Kidney (tissue), 14 donors: Measurements from ENCODE around the gene SBNO1. TPM values are rescaled to one million over a fixed set of nuclear protein-coding genes. Genes with fewer than 3 reads are reported as not detected.
"Not testable (repeated sequence)": the region's sequence is repeated elsewhere in the genome, so short reads cannot be mapped to it uniquely, and the experiment has no call there.

ENCODE experiments used
- DNase-seq, 5 donors: peaks; one replicate each; pipeline ENCODE4 v3.0.0-alpha.2; 2013 to 2020
- FAIRE-seq: peaks from 2 replicates; lab custom pipeline; 2012; peaks lifted over from hg19 to GRCh38; lab: Jason Lieb, UNC
- H3K27ac ChIP-seq, 2 donors: one replicate each; pipeline ENCODE4 v1.7.0; 2013; ENCODE audit warnings: low read depth in 2 of 2, low read length in 2 of 2, inconsistent platforms in 1 of 2
- H3K27me3 ChIP-seq: one replicate; pipeline ENCODE4 v1.7.1; 2013; ENCODE audit warnings: low read length, inconsistent platforms; ENCODE audit not compliant: control insufficient read depth, insufficient read depth
- H3K36me3 ChIP-seq, 3 donors: one replicate each; pipeline versions ENCODE4 v1.7.0 to v1.7.1; 2013; ENCODE audit warnings: low read length in 3 of 3, control low read depth in 1 of 3, inconsistent platforms in 1 of 3; ENCODE audit not compliant: insufficient read depth in 3 of 3, control insufficient read depth in 2 of 3
- H3K4me1 ChIP-seq, 3 donors: one replicate each; pipeline versions ENCODE4 v1.7.0 to v1.7.1; 2013; ENCODE audit warnings: low read length in 3 of 3, inconsistent platforms in 1 of 3, low read depth in 1 of 3; ENCODE audit not compliant: control insufficient read depth in 2 of 3, insufficient read depth in 2 of 3
- H3K4me3 ChIP-seq, 3 donors: one replicate each; pipeline versions ENCODE4 v1.7.0 to v1.8.1; 2013; ENCODE audit warnings: low read length in 3 of 3, control low read depth in 1 of 3, inconsistent platforms in 1 of 3
- H3K9ac ChIP-seq, 3 donors: one replicate each; pipeline versions ENCODE4 v1.7.0 to v1.7.1; 2013; ENCODE audit warnings: low read length in 3 of 3, control low read depth in 1 of 3, inconsistent platforms in 1 of 3
- H3K9me3 ChIP-seq, 3 donors: one replicate each; pipeline versions ENCODE4 v1.7.0 to v1.7.1; 2013; ENCODE audit warnings: low read length in 3 of 3, control low read depth in 1 of 3, inconsistent platforms in 1 of 3; ENCODE audit not compliant: control insufficient read depth in 2 of 3, insufficient read depth in 1 of 3
- CTCF ChIP-seq: IDR thresholded peaks from 3 replicates; pipeline ENCODE4 v1.5.1; 2012; ENCODE audit warnings: mild to moderate bottlenecking, moderate library complexity, borderline replicate concordance; ENCODE audit not compliant: insufficient read depth; ENCODE audit errors: extremely low read depth
- intact Hi-C: fragments of 100-400 bp; cut with DNase I; formaldehyde crosslinking; loops from one replicate; pipeline ENCODE4 v1.11.1; 2022
- polyA plus RNA-seq: library from polyadenylated mRNA; stranded (reverse); fragments of 350-450 nt; fragmentation: Illumina TruSeq; extraction: RNeasy Lipid Tissue Mini Kit (QIAGEN cat#74804); gene quantifications from one replicate; pipeline ENCODE4 v1.2.3, GENCODE V29; 2014; ENCODE audit warnings: low read depth, low replicate concordance; ENCODE audit not compliant: insufficient read depth
- total RNA-seq: library from RNA; stranded (reverse); fragmentation: NEBNext Ultra II Directional; extraction: Animal tissue kit (Norgen Biotek cat#: 25700); gene quantifications from one replicate; pipeline ENCODE4 v1.2.1, GENCODE V29; 2021
- donor health status: control.
- donor health status: control.
- donor health status: control.
- donor health status: control.
- donor health status: control.
- donor health status: DM: yes; HTN: yes; CAD: no.
- donor health status: Normal renal cell carcinoma (clear cell type).

The SBNO1 gene
- total and polyA plus RNA-seq, 2 donors from 2014 or later, result 4.3 to 32.0 TPM

- H3K27ac ChIP-seq, result no peak overlapping the region
- H3K4me3 ChIP-seq, result no peak overlapping the region
- no peak for FAIRE-seq
- peaks cover 4 to 23% (median 7%) of the 10 kb centered on the region in 3 donors for H3K36me3 ChIP-seq
- H3K9me3 ChIP-seq, result no peaks in the 10 kb centered on the region
- no peak overlapping the region for H3K9ac ChIP-seq
- no peaks in the 10 kb centered on the region for H3K27me3 ChIP-seq
- H3K4me1 ChIP-seq, result peaks cover 0 to 19% (median 18%) of the 10 kb centered on the region in 3 donors
- no peak for TF ChIP-seq CTCF
- DNase-seq, result no peak
- intact Hi-C loops, result no loop called here
Measured at GRCh38 chr12:123253641-123254459, 110.8 kb downstream of the SBNO1 start.

GRCh38 chr12:123252365-123252764 lies 112.3 kb downstream of the SBNO1 start:
- H3K9me3 ChIP-seq, H3K27me3 ChIP-seq, FAIRE-seq, intact Hi-C loops, H3K4me3 ChIP-seq, H3K9ac ChIP-seq: not testable (repeated sequence)
- Histone ChIP-seq H3K4me1 (peaks cover 0 to 18% (median 16%) of the 10 kb centered on the region in 3 donors), H3K36me3 (peaks cover 4 to 19% (median 5%) of the 10 kb centered on the region in 3 donors), H3K27ac (peak overlapping the region in 1 of 2 donors; percentile 72)
- DNase-seq, result peak in 1 of 5 donors; percentile 21

GRCh38 chr12:123251403-123252076 lies 113.1 kb downstream of the SBNO1 start:
- no peak for TF ChIP-seq CTCF
- Histone ChIP-seq H3K4me3 (peak overlapping the region in 1 of 3 donors; percentile 35), H3K9ac (peak overlapping the region in 2 of 3 donors; percentile 19 to 41), H3K9me3 (no peaks in the 10 kb centered on the region), H3K36me3 (peaks cover 4 to 19% (median 5%) of the 10 kb centered on the region in 3 donors), H3K4me1 (peaks cover 0 to 18% (median 16%) of the 10 kb centered on the region in 3 donors), H3K27me3 (no peaks in the 10 kb centered on the region), H3K27ac (peak overlapping the region; percentile 72 to 85)
- FAIRE-seq, result no peak
- no peak for DNase-seq
- intact Hi-C loops, result no loop called here
